KG1 (cell line): ENCODE data around the gene IRGQ.
"Not testable (repeated sequence)": the region's sequence is repeated elsewhere in the genome, so short reads cannot be mapped to it uniquely, and the experiment has no call there.

Experiments
- DNase-seq: peaks from one replicate; lab custom pipeline; 2025; lab: John Stamatoyannopoulos, UW

The IRGQ gene

GRCh38 chr19:43595999-43596841 lies at the start of gene IRGQ, which contains the start of gene ZNF576:
TSS of gene IRGQ (minus strand) at chr19:43596134. CDS start at chr19:43595338, 796 bp downstream.
TSS of gene ZNF576 (plus strand) at chr19:43596595. CDS start at chr19:43597109, 514 bp downstream.
- DNase-seq = peak; percentile 99

- DNase-seq = no peak
Observed at GRCh38 chr19:43644181-43644580, 48.2 kb upstream of the IRGQ start.

DNA sequence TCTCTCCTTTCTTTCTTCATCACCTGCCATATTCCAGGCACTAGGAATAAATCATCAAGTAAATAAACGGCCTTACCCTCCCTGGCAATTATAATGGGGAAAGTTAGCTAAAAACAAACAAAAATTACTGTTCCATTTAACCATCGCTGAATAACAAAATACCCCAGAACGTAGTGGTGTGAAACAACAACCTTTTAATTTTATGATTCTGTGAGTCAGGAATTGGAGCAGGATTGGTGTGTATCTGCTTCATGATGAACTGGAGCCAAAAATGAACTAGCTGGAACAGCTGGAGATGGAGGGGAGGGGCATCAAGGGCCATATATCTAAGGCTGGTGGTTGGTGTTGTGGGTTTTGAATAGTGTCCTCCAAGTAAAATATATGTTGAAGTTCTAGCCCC lies 47.4 kb upstream of the IRGQ start:
- DNase-seq = no peak

DNA sequence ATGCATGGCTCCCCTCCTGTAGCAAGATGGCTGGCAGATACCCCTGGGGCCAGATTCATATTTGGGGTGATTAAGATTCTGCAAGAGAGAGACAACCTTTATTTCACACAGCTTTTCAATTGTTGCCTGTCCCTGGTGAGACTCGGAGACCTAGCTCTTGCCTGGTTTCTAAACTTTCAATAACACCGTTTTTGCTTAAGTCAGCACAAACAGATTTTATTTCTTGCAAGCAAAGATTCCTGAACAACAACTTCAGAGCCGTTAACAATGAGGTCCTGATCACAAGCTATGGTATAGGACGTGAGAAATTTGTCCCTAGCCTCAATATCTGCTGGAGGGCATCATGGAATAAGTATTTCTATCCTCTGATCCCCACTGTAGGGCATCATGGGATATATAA lies 46.6 kb upstream of the IRGQ start:
- DNase-seq = no peak

DNA sequence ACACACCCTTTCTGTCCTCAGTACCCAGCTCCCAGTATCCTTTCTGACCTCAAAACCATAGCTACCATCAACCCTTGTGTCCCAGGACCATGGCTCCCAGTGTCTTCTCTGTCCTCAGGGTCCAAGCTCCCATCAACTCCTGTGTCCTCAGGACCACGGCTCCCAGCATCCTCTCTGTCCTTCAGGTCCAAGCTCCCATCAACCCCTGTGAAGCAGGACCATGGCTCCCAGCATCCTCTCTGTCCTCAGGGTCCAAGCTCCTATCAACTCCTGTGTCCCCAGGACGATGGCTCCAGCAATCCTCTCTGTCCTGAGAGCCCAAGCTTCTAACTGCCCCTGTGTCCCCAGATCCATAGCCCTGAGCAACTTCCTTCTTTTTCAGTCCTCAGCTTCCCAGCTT lies 45.4 kb upstream of the IRGQ start:
- DNase-seq = no peak

GRCh38 chr19:43640424-43640757 lies 44.5 kb upstream of the IRGQ start:
- no peak for DNase-seq

GRCh38 chr19:43639519-43640423 lies 43.8 kb upstream of the IRGQ start, which contains the start of gene CADM4:
TSS of gene CADM4 (minus strand) at chr19:43639850. CDS start at chr19:43639790, 60 bp downstream.
- DNase-seq = no peak

GRCh38 chr19:43638995-43639518 lies 43.1 kb upstream of the IRGQ start:
- no peak for DNase-seq

- no peak for DNase-seq
Observed at GRCh38 chr19:43638214-43638994, 42.5 kb upstream of the IRGQ start.

GRCh38 chr19:43636121-43636683 lies 40.3 kb upstream of the IRGQ start:
- DNase-seq = no peak

DNA sequence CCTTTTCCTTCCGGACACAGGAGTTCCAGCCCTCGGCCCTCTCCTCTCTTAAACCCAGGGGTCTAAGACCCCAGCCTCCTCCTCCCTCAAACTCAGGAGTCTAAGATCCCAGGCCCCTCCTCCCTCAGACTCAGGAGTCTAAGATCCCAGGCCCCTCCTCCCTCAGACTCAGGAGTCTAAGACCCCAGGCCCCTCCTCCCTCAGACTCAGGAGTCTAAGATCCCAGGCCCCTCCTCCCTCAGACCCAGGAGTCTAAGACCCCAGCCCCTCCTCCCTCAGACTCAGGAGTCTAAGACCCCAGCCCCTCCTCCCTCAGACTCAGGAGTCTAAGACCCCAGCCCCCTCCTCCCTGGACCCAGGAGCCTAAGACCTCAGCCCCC lies 39.6 kb upstream of the IRGQ start:
- not testable (repeated sequence) for DNase-seq

DNA sequence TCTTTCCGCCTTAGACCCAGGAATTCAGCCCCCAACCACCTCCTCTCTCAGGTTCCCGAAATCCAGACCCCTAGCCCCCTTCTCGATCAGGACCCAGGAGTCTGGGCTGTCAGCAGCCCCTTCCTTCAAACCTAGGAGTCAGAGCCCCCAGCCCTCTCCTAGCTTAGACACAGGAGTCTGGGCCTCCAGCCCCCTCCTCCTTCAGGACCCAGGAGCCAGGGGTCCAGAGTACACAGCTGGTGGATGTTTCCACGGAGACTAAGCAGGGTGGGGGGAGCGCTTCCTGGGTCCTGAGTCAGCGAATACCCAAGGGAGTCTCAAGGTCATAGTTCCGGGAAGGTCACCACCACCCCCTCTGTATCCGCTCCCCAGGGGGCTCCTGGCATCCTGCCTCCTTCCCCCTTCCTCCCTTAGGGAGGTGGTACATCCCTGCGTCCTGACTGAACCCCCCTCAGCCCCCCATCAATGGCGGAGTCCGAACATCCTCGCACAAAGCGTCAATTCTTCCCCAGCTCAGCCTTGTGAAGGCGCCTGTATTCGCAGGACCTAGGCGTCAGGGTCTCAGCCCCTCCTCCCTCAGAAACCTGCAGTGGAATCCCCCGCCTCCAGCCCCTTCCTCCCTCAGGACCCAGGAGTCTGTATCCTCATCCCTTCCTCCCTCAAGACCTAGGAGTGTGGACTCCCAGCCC lies 39.1 kb upstream of the IRGQ start:
- no peak for DNase-seq

DNA sequence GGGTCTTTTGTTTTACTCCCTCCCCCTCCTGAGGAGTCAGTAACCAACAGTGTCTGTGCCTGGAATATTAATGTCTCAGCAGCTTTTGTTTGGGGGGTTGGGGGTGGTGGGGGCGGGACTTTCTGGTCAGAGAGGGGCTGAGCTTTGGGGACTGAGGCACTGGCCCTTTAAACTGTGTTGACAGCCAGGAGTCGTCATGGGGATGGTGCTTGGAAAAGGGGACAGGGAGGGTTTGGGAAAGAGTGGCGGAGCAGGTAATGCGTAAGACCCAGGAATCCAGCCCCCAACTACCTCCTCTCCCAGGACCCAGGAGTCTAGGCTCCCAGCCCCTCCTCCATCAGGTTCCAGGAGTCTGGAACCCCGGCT lies 38.6 kb upstream of the IRGQ start:
- no peak for DNase-seq

GRCh38 chr19:43634068-43634467 lies 38.1 kb upstream of the IRGQ start:
- no peak for DNase-seq

DNA sequence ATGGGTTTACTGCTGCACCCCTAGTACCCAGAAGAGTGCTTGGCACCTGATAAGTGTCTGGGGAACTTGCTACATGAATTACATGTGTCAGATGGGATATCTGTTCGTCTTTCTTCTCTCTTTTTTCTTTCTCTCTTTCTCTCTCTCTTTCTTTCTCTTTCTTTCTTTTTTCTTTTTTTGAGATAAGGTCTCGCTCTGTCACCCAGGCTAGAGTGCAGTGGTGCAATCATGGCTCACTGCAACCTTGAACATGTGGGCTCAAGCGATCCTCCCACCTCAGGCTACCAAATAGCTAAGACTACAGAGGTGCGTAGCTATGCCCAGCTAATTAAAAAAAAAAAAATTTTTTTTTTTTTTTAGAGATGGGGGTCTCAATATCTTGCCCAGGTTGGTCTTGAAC lies 37.6 kb upstream of the IRGQ start:
- DNase-seq = no peak

DNA sequence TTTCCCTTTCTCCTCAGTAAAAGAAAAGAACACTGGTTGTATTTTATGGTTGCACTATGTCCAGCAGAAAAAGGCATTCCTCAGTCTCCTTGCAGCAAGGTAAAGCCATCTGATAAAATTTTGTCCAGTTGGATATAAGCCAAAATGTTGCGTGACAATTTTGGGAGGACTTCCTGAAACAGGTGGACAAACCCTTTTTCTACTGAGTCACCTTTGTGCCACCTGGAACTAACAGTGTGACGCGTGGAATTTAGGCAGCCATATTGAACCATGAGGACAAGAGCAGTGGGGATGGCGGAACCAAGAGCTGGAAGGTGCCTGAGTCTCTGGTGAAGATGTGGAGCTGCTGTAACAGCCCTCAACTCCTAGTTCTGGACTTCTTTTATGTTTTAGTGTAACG lies 35.6 kb upstream of the IRGQ start:
- no peak for DNase-seq

- no peak for DNase-seq
Observed at GRCh38 chr19:43628646-43629326, 32.9 kb upstream of the IRGQ start.

GRCh38 chr19:43626838-43627237 lies 30.9 kb upstream of the IRGQ start:
- DNase-seq = no peak

- no peak for DNase-seq
Observed at GRCh38 chr19:43625918-43626579, 30.1 kb upstream of the IRGQ start.

GRCh38 chr19:43624933-43625332 lies 29.0 kb upstream of the IRGQ start:
- DNase-seq = peak; percentile 41
